Kidney capillary endothelial cell (primary cell): Measurements from ENCODE around the gene PRPSAP2.

Experiments used
- DNase-seq: peaks from one replicate; pipeline ENCODE4 v3.0.0-alpha.2; 2018; ENCODE audit warnings: low spot score

The PRPSAP2 gene

DNA sequence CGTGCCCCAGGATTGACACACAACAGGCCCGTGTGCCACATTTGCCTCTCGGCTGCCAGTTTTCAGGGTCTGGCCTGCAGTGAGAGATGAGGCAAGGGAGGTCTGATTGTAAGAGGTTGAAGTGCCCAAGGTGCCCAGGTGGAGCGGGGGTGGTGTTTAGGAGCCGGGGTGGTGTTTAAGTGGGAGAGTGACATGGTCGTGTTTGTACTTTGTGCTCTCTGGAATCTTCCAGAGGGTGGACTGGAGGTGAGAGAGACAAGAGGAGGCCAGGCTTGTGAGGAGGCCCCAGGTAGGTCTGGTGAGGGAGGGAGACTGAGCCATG lies 104.5 kb downstream of the PRPSAP2 start:
- DNase-seq = no peak

DNA sequence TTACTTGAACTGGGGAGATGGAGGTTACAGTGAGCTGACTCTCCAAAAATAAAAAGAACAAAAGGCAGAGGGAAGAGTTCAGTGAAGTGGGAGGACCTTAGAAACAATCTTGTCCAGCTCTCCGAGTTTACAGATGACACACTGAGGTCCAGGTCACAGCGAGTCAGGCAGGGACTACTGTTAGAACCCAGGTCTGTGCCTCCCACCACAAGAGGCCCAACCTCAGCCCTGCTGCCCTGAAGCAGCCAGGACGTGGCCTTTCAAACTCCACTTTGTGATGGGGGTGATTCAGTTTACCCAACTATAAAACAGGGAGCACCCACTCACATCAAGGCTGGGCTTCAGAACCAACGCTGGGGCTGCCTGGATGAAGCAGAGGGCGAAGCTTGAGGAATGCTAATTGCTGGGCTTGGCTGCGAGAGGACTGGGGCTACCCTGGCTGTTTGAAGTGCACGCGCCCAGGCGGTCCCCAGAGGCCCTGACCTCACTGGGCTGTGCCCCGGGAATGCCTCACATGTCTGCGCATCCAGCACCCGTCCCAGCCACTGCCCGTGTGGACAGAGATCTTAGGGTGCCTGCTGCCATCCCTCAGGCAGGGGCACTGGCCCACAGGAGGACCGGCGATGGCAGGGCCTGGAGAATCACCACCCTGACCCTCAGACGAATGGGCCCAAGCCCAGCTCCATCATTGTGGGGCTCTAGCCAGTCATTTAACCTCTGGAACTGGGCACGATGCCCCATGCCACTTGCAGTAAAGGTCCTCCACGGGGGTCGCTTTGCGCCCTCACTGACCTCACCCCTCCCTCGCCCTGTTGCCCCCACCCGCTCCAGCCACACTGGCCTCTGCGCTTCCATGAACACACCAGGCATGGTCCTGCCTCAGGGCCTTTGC lies 105.4 kb downstream of the PRPSAP2 start:
- DNase-seq = no peak

DNA sequence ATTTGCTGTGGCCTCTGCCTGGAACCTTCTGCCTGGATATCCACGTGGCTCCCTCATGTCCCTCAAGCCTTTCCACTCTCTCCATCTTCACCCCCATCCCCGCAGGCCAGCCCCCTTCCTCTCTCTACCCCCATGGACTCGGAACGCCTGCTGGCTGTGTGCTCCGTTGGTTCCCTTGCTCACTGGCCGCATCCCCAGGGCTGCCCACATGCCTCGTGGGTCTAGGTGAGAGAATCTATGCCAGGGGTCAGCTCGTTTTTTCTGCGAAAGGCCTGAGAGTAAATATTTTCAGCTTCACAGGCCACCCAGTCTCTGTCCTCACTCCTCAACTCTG lies 106.1 kb downstream of the PRPSAP2 start:
- no peak for DNase-seq

DNA sequence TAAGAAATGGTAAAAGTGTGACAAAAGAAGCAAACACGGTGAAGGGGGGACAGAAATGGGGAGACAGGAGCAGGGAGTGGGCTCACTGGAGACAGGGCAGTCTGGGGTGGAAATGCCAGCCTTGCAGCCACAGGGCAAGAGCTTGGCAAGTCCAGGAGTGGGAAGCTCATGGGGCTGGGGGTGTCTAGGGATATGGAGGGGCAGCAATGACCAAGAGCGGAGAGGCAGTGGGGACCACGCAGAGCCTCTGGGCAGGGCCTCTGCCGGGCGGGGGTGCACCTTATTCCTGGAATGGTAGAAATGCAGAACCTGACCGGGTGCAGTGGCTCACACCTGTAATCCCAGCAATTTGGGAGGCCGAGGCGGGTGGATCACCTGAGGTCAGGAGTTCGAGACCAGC lies 106.6 kb downstream of the PRPSAP2 start:
- no peak for DNase-seq

DNA sequence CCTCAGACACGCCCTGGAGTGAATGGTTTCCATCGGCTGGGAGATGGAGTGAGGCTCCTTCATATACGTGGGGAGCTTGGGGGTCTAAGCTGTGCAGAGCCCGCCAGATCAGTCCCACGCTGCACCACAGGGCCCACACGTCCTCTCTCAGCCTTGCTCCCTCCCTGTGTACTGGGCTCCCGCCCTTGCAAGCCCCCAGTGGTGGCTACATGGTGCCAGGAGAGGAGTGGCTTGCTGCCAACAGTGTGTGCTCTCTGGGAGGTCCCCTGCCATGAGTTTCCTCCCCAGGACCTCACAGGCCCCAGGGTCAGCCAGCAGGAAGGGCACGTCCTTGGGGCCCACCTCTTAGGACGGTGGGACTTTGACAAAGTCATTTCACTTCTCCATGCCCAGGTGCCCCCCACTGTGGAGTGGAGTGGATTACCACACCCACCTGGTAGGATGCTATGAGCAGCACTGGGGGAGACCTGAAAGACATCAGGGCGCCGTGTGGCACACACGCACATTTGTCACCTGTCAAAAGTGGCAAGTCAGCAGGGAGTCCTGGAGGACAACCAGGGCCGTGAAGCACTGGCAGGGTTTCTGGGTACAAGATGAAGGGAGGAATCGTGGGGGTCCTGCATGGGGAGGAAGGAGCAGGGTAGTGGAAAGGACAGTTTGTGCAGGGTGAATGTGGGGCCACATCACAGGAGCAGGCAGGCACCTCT lies 107.8 kb downstream of the PRPSAP2 start:
- no peak for DNase-seq

DNA sequence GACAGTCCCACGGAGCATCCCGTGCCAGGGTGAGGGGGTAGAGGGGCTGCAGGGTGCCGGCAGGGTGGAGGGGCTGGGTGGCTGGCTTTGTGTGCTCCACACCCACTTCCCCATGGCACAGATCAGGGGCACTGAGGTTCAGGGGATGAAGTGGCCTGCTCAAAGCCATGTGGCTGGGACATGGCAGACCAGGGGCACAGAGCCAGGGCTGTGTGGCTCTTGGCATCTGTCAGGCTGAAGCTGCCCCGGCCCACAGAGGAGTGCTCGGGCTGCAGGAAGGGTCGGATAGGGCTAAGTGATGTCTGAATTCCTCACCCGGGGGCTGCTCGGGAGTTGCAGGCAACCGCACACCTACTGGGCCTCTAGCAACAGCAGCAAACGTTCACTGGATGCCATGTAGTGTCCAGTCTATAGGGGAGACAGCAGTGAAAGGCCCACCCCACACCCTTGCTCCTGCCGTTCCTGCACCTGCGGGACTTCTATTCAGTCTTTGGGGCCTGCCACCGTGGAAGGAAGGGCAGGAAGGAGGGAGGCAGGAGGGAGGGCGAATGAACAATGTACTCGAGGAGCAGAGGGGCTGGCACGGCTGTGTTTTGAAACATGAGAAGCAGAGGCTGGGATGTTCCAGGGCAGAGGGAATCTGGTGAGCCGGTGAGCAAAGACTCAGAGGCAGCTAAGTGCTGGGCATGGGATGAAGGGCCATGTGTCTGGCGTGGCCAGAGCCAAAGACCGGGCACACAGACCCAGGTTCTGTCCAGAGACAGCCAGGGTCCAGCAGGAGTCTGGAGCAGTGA lies 109.1 kb downstream of the PRPSAP2 start:
- no peak for DNase-seq

DNA sequence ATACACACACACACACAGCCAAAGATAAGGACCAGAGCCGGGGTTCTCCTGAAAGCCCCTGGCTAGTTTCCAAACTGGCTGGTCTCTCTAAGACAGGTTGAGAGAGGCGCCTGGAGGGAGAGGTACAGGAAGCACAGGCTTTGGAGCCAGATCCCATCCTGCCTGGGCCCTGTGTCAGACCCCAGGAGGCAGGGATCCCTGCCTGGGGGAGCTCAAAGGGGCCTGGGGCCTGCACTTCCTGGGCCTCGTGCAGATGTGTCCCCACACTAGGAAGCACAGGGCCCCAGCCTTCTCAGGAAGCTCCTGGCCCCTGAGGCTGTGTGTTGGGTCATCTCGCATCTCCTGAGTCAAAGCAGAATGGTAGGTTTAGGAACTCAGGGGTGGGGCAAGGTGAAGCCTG lies 110.0 kb downstream of the PRPSAP2 start:
- no peak for DNase-seq

DNA sequence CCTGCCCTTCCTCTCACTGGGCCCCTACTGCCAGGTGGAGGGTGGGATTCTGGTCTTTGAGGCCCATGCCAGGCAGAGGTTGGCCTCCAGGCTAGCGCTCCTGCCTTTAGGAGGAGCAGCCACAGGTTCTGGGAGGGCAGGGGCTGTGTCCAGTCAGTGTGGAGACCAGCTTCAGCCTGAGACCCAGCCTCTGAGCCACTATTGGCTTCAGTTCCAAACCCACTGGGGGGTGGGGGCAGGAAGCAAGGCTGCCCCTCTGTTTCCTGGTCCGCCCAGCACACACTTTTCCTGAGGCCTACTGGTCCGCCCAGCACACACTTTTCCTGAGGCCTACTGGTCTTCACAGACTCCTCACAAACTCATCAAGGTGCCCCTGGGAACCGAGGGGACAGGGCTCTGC lies 110.4 kb downstream of the PRPSAP2 start:
- DNase-seq = peak; percentile 48

DNA sequence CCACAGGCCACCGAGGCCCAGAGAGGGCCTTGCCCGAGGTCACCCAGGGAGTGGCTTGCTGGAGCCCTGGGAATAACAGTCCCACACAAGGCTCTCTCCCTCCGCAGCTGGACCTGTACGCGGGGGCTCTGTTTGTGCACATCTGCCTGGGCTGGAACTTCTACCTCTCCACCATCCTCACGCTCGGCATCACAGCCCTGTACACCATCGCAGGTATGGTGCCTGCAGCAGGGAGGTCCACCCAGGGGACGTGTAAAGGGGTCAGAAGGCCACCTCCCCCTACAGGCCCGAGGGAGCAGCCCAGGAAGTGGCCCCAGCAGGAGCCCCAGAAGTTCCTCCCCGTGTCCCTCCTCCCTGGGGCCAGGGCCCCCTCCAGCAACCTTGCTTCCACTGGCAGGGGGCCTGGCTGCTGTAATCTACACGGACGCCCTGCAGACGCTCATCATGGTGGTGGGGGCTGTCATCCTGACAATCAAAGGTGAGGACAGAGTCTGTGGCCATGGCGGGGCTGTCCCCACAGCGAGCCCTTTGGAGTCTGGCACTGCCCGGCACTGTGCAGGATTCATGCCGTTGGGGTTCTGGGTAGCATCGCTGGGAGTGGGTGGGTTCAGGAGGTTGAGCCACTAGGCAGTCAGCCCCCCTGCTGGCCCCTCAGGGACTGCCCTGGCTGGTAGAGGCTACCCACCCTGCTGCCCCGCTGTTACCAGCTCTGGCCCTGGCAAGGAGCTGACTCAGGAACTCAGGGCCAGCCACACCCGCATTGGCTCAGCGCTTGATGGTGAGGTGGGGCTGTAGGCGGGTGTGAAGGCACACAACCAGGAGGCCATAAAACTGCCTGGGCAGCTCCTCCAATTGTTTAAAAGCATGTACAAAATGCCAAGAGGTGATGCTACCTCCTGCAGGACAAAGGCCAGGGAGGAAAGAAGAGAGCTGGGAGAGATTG lies 111.3 kb downstream of the PRPSAP2 start:
- DNase-seq = no peak

DNA sequence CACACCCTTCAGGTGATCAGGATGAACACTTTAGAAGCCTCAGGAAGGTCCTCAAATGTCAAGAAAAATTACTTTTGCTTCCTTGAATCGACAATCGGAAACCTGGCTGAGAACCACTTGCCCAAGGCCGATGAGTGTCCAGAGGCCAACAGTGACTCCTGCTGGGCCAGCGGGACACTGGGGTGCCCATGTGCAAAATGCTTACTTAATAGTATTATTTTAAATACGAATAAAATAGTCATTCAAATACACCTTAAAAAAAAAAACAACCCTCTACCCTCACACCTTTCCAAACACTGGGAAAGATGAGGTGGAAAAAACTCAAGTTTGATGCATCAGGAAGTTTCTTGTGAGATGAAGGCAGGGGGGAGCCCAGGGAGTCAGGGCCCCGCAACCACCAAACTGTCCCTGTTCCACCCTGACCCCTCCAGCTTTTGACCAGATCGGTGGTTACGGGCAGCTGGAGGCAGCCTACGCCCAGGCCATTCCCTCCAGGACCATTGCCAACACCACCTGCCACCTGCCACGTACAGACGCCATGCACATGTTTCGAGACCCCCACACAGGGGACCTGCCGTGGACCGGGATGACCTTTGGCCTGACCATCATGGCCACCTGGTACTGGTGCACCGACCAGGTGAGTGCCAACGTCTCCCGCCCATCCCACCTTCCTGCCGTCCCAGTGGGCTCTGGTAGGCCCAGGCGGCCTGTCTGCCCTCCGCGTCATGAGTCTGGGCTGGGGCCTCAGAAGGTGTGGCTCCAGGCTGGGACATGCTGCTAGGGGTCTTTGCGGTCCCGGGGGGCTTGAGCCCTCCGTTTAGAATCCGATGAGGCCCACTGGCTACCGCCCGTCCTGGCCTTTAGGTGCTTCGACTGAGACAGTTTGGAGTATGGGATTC lies 112.9 kb downstream of the PRPSAP2 start:
- no peak for DNase-seq

DNA sequence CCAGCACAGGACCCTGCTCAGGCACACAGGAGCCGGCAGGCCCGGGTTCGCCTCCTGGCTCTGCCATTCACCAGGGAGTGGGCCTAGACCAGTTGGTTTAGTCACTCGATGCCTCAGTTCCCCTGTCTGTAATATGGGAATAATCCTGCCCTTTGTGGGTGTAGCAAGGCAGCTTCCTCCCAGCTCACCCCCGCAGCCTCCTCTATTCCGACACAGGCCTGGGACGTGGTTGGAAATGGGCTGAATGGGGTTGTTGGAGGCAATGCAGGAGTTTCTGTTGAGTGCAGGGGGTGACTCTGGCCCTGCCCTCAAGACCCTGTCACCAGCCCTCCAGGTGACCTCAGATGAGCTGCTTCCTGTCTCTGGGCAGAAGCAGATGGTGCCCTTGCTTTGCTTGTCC lies 113.9 kb downstream of the PRPSAP2 start:
- DNase-seq = no peak

DNA sequence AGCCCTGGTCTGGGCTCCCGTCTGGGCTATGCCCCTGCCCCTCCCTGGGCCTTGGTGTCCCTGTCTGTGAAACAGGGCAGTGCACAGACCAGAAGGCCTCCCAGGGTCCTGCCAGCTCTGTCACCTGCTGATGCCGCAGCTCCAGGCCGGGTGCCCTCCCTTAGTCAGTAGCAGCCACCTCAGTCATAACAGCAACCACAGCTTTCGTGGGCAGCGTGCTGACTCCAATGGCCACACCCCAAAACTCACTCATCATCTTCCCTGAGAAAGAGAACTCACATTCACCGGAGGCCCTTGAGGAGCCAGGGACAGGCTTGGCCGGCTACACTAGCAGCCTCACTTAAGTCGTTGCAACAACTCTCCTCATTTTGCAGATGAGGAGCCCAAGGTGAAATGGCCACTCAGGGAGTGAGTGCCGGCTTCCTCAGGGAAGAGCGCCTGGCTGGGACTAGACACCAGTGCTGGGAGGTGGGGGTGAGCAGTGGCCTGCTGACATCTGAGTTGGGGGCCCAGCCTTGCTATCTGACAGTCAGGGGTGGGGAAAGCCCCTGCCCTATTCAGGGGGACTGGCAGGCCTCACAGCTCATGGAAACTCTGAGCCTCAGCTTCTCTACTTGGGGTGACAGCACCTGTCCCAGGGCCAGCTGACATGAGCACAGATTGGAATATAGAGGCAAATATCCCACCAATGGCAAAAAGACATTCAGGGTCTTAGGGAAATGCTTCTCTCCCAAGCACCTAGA lies 116.6 kb downstream of the PRPSAP2 start:
- DNase-seq = no peak

DNA sequence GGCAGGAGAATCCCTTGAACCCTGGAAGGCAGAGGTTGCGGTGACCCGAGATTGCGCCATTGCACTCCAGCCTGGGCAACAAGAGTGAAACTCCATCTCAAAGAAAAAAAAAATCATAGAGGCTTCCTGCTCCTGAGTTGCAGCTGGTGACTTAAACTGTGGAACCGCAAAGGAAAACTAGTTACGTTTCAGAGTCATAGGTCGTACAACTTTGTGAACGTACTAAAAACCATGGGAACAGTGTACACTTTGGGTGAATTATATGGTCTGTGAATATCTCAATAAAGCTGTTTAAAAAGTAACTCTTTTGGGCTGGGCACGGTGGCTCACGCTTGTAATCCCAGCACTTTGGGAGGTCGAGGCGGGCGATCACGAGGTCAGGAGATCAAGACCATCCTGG lies 117.7 kb downstream of the PRPSAP2 start:
- DNase-seq = no peak

DNA sequence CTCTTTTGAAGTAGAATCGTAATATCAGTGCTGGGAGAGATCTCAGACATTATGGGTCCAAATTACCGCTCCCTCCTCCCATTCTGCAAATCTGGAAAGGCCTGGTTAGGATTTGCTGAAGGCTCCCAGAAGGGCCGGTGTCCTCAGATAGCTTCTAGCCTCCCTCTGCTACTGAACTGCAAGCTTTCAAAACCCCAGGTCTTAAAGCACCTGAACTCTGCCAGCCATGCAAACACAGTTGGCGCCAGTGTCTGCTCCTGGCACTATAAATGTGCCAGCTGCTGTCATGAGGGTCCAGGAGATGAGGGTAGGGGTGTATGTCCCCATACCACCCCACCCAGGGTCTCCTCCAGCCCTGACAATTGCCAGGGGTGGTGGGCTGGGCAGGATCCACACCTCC lies 118.3 kb downstream of the PRPSAP2 start:
- DNase-seq = no peak

DNA sequence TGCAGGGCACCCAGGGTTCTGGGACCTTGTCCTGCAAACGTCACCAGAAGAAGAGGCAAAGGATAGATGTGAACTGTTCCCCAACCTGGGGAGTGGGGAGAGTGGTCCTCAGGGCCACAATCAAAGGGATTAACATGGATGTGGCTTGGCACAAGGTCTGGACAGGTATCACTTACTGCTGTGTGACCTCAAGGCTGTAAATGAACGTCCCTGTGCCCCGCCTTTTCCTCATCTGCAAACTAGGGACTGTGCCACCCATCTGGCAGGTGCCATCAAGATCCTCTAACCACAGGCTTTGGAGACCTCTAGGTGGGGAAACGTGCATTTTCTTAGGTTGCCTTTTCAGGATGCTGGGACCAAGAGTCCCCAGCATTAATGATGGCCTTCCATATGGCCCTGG lies 119.1 kb downstream of the PRPSAP2 start:
- DNase-seq = no peak

DNA sequence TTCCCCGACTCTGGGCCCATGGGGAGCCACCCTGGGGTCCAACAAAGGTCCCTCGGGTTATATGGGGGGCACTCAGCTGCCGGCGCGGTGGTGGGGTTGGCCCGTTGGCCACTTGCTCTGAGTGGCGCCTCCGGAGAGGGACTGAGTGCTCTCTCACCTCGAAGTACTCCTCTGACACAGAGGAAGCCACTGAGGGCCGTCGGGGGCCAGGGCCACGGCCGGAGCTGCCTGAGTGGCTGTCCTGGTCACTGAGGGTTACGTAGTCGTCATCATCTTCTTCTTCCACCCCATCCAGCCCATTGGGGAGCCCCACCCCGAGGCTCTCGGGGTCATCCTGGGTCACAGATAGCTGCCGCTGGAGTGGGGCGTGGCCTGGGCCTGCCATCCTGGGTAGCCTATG lies 119.7 kb downstream of the PRPSAP2 start:
- DNase-seq = no peak

DNA sequence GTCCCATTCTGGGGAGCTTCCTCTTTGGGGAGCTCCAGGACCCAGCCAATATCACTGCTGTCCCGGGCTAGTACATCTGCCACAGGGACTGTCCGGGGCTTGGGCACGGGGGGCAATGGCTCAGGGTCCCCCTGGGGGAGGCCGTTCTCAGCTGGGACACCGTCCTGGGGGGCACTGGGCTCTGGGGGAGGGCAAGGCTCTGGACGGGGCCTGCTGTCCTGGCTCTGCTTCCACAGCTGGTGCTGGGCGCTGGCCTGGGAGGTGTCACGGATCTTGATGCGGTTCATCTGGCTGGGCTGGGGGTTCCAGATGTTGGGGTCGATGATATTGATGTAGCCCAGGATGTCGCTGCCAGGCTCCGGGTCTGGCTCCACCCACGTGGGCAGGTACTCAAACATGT lies 120.1 kb downstream of the PRPSAP2 start:
- no peak for DNase-seq

DNA sequence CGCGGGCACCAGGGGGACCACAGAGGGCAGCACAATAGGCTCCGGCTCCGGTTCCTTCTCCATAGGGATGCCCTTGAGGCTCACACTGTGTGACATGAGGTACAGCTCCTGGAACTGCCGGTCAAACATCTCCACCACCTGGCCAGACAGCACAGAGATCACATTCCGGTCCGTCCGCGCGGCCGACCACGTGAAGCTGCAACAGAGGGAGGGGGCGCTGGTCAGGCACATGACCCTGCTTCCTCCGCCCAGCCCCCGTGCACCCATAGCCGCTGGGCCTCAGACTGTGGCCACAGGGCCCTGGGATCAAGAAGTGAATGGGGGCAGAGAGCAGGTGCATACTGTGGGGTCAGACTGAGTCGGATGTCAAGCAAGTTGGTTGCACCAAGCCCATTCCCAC lies 120.7 kb downstream of the PRPSAP2 start:
- DNase-seq = no peak
